Activated naive CD4-positive, alpha-beta T cell treated with Interleukin-2 at 50 U/mL for 16 hours (primary cell): ENCODE results near the gene TXNDC17.
"Not testable (repeated sequence)": the region's sequence is repeated elsewhere in the genome, so short reads cannot be mapped to it uniquely, and the experiment has no call there.

ENCODE experiments used
- DNase-seq: peaks from one replicate; pipeline ENCODE4 v3.0.0-alpha.2; 2020

TXNDC17 gene

GRCh38 chr17:6686026-6686425 lies 45.2 kb downstream of the TXNDC17 start:
- DNase-seq: no peak

- no peak for DNase-seq
Observed at GRCh38 chr17:6688944-6689343, 48.1 kb downstream of the TXNDC17 start.

GRCh38 chr17:6690641-6691040 lies 49.8 kb downstream of the TXNDC17 start:
- no peak for DNase-seq

GRCh38 chr17:6691546-6691945 lies 50.7 kb downstream of the TXNDC17 start:
- no peak for DNase-seq

- not testable (repeated sequence) for DNase-seq
Observed at GRCh38 chr17:6691958-6692357, 51.1 kb downstream of the TXNDC17 start.
